GM21526 (cell line): ENCODE results near the gene DTD1.
"Not testable (repeated sequence)": the region's sequence is repeated elsewhere in the genome, so short reads cannot be mapped to it uniquely, and the experiment has no call there.

ENCODE experiments used
- ATAC-seq: cut with Tn5 transposase; IDR thresholded peaks from one replicate; pipeline ENCODE4 v1.9.1; 2021; ENCODE audit warnings: moderate library complexity; ENCODE audit not compliant: unreplicated experiment, low FRiP score

The DTD1 gene

DNA sequence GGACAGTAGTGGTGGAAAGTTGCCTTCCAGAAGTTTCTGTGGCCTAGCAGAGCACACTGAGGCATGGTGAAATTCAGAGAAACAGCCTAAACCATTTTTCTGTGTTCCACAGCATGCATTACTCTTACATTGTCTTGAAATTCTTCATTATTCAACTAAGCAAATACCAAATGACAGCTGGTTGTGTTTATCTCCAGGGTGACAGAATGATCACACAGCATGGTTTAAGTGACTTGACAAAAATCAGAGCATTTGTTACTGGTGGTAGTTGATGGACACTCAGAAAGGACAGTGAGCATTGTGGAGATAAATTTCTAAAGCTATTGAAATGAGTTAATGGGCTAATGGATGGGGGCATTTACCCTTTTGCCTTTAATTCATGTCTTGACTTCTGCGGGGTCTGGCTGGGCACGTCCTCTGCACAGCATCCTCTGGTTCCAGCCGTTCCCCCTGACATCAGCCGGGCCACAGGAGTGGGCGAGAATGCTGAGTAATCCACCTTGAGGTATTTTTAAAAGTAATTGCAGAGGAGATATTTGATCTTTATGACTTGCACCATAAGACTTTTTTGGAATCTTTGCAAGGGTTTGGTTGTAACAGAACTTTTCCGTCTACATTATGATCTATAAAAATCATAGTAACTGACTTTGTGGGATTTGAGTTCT lies 146.8 kb downstream of the DTD1 start:
- ATAC-seq, result no peak

DNA sequence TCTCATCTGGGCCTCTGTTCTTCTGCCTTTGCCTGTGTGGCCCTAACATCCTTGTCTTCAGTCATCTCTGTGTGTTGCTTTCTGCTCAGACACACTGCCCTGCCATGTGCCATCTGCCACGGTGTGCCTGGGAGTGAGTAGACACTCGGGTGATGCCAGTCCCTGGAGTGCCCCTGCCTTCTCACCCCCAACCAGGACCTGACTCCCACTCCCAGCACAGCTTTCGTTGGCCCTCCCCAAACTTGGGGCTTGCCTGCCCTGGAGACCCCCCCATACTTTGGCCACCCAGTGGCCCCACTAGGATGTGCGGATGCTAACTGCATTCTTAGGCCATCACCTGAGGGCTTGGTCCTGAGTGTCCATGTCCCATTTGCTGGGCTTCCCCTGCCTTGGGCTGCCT lies 149.3 kb downstream of the DTD1 start:
- ATAC-seq, result no peak

DNA sequence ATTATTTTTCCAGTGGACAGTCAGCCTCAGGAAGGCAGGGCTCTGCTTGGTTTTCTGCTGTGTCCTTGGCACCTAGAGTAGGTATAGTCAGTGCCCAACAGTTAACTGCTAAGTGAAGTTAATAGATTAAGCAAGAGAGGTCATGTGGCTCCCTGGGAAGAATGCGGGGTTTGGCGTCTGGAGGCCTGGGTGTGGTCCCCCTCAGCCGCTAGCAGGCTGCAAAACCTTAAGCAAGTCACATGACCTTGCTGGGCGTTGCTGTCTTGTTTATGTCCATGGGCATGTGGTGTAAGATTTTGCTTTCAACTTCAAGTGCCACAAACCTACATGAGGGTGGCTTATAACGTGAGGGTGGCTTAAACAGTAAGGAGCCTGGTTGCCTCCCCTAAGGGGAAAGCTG lies 150.2 kb downstream of the DTD1 start:
- ATAC-seq, result no peak

DNA sequence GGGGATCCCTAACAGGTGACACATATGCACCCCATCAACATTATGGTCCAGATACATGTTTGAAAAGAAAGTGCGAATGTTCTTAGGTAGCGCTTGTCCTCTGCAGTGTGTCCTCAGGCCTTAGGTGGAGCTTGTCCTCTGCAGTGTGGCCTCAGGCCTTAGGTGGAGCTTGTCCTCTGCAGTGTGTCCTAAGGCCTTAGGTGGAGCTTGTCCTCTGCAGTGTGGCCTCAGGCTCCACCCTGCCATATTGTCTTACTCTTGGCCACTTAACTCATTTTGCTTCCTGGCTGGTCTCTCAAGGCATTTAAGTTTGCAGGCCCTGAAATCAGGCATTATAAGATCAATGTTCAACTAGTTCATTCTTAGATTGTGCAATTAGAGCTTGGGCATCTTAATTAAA lies 151.0 kb downstream of the DTD1 start:
- ATAC-seq, result no peak

DNA sequence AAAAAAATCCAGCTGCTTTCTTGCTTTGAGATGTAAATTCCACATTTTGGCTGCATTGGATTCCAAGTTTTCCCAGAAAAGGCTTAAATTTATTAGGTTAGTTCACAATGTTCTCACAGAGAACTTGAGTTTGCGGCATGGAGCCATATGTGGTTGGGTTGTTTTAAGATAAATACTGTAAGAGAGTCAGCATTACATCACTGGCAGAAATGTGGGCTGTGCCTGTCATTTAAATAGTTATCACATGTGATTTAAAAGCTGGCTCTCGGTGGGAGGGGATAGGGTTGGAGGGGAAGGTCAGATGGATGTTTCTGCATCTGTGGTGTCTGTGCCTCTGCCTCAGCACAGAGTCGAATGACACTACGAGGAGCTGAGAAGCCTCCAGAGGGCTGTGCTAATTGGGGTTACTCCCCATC lies 151.9 kb downstream of the DTD1 start:
- ATAC-seq, result no peak

DNA sequence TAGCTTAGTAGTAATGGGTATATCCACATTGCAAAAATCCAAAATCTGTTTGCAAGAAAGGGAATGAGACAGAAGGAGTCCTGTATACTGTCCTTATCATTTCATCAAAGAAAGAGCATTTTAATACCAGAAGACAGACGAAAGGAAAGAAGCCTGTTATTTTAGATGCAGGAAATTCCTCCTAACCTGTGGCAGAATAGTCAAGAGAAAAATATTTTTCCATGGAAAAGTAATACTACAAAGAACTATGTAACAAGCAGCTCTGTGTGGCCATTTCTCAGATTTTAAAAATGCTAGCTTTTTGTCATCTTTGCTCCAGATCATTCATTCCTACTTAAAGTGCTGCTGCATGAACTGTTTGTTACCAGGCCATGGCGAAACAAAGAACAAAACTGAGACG lies 152.9 kb downstream of the DTD1 start:
- no peak for ATAC-seq

DNA sequence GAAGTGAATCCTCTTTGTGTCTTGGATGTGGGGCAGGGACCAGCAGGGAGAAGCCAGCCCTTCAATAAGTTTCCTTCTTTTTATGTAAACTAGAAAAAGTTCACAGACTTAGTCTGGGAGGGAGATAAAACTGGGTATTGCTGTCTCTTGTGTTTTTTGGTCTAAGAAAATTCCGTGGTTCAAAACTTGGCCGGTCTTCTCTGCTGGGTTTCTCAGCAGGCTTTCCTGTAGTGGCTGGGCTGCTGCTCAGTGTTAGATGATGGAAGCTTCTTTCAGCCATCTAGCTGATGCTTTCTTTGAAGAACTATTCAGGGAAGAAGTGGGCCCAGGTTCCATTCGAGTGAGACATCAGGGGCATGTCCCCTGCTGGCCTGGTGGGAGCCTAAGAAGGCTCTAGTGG lies 155.0 kb downstream of the DTD1 start:
- no peak for ATAC-seq

DNA sequence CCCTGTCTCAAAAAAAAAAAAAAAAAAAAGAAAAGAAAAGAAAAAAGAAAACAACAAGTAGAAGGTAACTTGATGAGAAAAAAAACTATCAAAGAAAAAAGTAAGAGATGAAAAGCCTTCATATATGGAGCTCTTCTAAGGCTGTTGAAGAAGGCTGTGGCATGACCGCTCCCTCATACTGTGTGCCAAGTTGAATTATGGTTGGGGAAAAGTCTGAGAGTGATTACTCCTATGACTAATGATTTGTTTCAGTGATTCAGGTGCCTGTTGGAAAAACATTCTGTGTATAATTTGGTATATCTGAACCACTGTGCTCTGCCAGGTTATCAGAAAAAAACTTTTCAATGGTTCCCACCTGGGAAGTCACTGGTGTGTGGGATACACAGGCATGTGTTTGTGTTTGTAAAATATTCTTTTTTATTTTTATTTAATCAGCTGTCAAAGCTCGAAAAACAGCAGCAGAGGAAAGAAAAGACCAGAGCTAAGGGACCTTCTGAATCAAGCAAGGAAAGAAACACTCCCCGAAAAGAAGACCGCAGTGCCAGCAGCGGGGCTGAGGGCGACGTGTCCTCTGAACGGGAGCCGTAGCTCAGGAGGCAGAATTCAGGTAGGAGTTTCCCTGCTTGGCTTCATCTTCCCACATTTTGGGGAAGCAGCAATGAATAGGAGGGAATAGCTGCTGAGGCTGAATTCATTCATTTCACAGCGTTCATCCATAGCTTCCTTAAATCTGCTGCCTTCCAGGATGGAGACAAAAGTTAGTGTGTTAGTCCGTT lies 156.0 kb downstream of the DTD1 start:
- no peak for ATAC-seq

DNA sequence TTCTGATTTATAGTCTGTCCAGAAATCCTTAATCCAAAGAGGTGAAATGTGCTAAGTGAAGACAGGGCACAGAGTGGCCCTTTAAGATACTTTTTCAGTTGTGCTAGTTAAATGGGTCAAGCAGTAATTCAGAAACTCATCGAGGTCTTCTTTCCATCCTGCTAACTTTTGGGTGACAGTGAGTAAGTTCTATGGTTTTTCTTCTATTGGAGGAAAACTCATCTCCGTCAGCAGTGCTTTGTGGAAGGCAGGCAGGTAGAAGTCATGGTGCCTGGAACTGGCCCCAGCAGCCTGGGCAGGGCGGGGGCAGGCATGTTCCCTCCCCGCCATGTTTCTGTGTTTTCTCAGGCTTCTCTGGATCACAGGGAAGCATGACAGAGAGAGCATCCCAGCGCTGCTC lies 159.2 kb downstream of the DTD1 start:
- ATAC-seq, result no peak

DNA sequence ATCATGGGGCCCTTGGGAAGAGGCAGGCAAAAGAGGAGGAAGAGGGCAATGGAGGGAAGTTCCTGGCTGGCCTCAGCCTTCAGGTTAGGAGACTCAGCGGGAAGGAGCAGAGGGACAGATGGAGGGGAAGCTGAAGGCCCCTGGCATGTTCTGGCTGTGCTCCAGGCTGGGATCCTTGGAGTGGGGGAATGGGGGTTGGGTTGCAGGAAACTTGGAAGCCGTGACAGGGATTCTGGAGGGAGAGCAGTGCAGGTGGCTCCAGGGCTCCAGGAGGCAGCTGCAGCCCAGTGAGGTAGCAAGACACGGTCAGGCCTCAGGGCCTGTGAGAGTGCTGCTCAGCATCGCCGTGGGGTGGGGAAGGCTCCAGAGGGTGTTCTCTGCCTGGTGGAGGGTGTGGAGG lies 161.1 kb downstream of the DTD1 start:
- ATAC-seq, result no peak

DNA sequence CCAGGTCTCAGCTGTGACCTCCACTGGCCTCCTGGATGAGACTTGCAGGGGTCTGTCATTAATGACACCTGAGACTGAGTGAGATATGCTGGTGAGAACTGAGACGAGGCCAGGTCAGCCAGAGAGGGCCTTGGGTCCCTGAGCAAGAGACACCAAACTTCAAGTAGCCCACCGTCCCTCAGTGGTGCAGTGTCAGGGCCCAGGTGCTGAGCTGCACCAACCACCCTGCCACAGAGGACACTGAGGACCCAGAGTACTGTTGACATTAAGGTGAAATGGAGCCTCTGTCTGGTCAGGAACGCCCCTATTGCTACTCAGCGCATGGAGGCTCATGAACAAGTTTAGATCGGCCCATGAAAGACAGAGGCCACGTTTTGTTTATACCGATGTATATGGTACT lies 161.7 kb downstream of the DTD1 start:
- no peak for ATAC-seq

DNA sequence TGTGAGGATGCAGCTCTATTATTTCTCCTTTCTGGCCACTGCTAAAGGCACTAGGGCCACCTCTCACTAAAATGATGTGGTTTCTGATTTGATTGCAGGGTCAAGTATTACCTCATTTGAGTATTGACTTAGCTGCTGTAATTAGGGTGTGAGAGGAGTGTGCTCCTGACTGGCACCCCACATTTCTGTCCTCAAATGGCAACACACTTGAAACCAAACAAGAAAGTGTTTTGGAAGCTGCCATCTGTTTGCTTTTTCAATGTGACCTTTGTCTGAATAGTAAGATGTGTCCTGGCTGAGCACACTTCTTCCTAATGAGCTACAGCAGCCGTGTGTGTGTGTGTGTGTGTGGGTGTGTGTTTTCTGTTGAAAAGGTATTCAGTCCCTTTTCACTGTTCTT lies 162.9 kb downstream of the DTD1 start:
- ATAC-seq, result no peak

DNA sequence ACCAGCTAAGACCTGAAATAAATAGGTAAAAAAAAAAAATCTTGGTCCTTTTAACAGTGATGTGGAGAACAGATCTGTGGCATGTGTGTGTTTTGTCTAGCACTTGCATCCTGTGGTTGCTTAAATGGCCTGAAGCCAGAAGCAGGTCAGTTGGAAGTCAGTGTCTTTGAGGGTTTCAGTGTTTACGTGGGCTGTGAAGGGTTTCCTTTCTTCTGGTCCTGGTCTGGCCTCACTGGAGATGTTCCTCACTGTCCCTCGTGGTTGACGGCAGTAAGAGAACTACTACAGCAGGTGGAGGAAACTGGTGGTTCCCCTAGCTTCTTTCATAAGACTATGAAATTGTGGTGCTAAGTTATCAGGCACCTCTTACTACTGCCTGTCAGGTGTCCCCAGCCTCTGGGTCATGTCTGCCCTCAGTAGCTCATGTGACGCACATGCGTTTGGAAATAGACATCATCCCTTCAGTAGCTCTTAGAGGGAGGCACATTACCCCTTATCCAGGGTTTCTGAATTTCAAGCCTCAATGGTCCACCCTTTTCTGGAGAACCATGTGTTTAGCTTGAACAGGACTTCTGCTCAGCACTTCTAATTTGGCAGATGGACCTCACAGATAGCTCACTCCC lies 166.3 kb downstream of the DTD1 start:
- peak; percentile 98 for ATAC-seq

DNA sequence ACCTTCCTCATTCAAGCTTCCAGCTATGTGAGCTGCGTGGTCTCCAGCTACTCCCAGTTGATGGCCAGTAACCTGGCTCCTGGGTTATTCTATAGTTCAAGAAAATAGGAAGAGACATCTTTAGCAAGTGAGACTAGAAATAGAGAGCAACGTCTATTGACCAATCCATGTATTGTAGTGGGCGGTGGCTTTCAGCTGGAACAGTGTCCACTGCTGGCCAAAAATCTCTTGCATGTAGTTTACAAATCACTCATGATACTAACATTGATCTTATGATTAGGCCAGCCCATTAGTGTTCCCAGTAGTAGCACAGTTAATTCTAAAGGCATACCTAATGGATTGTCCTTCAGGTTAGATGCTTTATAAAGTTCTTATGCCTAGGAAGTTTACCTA lies 166.8 kb downstream of the DTD1 start:
- ATAC-seq, result no peak

DNA sequence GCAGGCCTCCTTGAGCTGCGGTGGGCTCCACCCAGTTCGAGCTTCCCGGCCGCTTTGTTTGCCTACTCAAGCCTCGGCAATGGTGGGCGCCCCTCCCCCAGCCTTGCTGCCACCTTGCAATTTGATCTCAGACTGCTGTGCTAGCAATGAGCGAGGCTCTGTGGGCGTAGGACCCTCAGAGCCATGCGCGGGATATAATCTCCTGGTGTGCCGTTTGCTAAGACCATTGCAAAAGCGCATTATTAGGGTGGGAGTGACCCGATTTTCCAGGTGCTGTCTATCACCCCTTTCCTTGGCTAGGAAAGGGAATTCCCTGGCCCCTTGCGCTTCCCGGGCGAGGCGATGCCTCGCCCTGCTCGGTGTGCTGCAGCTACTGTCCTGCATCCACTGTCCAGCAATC lies 173.0 kb downstream of the DTD1 start:
- not testable (repeated sequence) for ATAC-seq

DNA sequence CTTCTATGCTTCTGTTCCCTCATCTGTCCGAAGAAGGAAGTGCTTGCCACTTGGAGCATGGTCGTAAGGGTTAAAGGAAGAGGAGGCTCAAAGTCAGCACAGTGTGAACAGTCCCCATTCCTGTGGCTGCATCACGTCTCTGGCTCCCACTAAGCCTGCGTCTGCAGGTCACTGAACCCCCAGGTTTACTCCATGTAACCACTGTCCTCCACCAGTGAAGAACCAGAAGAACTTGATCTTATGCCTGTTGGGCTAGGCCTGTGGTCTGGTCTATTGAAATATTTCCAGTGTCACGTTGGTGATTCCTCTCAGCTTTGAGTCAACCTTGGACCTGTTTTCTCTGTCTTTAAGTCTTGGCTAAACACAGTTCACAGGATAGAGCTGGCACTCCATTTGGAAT lies 179.8 kb downstream of the DTD1 start:
- ATAC-seq, result no peak

DNA sequence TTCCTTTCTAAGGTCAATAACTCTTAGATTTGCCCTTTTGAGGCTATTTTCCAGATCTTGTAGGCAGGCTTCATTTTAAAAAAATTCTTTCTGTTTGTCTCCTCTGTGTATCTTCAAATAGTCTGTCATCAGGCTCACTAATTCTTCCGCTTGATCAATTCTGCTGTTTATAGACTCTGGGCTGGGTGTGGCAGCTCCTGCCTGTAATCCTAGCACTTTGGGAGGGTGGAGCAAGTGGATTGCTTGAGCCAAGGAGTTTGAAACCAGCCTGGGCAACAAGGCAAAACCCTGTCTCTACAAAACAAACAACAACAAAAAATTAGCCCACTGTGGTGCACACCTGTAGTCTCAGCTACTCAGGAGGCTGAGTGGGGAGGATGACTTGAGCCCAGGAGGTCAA lies 185.7 kb downstream of the DTD1 start:
- no peak for ATAC-seq

DNA sequence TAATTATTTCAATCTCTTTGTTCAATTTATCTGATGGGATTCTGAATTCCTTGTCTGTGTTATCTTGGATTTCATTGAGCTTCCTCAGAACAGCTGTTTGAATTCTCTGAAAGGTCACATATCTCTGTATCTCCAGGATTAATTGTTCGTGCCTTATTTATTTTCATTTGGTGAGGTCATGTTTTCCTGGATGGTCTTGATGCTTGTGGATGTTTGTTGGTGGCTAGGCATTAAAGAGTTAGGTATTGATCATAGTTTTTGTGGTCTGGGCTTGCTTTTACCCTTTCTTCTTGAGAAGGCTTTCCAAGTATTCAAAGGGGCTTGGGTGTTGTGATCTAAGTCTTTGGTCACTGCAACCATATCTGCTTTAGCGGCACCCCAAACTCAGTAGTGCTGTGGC lies 186.4 kb downstream of the DTD1 start:
- ATAC-seq, result no peak

DNA sequence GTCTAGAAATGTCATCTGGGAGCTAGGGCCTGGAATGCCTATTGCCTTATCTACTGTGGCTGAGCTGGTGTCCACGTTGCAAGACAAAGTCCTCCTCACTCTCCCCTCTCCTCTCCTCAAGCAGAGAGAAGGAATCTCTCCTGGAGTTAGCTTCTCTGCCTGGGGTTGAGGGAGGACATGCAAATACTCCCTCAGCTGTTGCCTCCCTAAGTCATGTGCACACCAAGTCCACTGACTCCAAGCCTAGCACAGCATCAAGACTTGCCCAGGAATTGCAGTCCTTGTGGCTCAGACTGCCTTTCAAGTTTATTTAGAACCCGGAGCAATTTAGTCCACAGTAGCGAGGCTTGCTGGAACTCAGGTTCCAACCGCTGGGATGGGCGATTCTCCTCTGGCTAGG lies 187.8 kb downstream of the DTD1 start:
- ATAC-seq, result no peak

DNA sequence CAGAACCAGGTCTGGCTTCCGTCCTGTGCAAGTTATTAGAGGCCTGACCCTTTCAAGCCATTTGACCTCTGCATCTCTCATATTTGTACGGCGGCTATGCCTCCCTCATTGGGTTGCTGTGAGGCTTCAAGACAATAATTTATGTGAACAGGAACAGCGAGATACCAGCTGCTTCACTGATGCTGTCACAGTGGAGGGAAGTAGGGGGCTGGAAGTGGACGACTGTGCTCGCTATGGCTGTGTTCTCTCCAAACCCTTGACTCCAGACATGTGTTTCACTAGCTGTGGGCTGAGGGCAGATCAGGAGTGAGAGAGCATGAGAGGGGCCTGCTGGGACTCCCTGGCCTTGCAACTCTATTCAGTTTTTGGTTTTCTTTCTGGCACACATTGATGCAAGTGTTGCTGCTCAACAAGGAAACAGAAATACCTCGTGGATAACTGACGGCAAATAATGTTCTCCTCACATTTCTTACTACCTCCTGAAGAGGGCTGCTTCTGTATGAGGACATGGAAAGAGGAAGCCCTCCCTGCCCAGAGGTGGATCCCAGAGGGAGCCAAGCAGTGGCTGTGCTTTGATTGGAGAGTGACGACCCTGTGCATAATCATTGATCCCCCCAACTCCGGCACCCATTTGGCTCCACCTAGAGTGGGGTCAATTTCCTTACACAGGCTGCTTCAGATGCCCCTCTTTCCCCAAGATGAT lies 191.0 kb downstream of the DTD1 start:
- ATAC-seq, result no peak

DNA sequence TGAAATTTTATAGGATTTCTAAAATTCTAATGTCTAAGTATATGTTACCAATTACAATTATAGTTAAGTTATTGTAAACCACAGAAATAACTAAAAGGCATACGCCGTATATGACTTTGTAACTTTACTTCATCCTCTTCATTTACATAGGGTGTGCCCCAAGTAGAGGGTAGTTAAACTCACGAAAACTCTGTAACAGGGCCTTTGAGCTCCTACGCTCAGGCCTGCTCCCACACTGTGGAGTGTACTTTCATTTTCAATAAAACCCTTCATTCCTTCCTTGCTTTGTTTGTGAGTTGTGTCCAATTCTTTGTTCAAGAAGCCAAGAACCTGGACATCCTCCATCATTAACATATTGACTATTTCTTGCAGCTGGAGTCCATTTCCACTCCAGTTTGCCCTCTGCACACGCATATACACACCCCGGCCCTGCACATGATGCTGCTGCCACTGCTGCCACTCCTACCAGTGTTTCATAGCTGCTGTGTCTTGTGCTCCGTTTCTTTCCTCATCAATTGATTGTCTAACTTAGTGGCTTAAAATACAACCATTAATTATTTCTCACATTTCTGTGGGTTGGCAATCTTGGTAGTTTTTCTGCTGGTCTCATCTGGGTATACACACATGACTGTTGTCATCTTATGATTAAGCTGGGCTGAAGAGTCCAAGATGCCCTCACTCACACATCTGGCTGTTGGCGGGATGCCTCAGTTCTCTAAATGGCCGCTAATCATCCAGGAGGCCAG lies 192.7 kb downstream of the DTD1 start:
- ATAC-seq, result no peak
